GM08714 (cell line): Measurements from ENCODE around the gene MTHFD2.
"Not testable (repeated sequence)": the region's sequence is repeated elsewhere in the genome, so short reads cannot be mapped to it uniquely, and the experiment has no call there.

Experiments used
- H3K4me3 ChIP-seq: fragments of 200-500 bp; sonication (Bioruptor generic); 2 replicates; pipeline ENCODE4 v1.5.1; 2014; ENCODE audit warnings: mild to moderate bottlenecking, low read length, inconsistent platforms
- ZNF274 ChIP-seq: IDR thresholded peaks from 2 replicates; pipeline ENCODE4 v1.6.1; 2012; ENCODE audit warnings: mild to moderate bottlenecking, low read depth, low read length

MTHFD2 gene

GRCh38 chr2:74228772-74229171 lies 30.4 kb downstream of the MTHFD2 start:
- TF ChIP-seq ZNF274 = no peak
- H3K4me3 ChIP-seq = no peak overlapping the region

- H3K4me3 ChIP-seq = not testable (repeated sequence)
These were observed 31.4 kb downstream of the MTHFD2 start for GRCh38 chr2:74229865-74230264.

GRCh38 chr2:74232426-74232825 lies 34.0 kb downstream of the MTHFD2 start:
- no peak overlapping the region for H3K4me3 ChIP-seq
- no peak for TF ChIP-seq ZNF274

- no peak overlapping the region for H3K4me3 ChIP-seq
- TF ChIP-seq ZNF274 = no peak
These were observed 35.2 kb downstream of the MTHFD2 start for GRCh38 chr2:74233648-74234047.

GRCh38 chr2:74235041-74235440 lies 36.6 kb downstream of the MTHFD2 start:
- TF ChIP-seq ZNF274 = no peak
- no peak overlapping the region for H3K4me3 ChIP-seq

DNA sequence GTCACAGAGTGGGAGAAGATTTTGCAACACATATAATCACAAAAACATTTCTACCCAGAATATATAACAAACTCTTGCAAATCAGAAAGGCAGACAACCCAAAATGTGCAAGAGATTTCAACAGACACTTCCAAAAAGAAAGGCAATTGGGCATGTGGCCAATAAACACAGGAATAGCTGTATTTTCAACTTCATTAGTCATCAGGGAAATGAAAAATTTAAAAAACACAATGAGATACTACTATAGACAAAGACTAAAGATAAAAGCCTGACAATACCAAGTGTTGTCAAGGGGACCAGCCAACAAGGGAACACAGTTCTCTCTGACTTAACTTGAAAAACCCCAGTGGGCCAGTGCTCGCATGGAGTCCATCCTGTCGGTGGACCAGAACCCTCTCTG lies 40.5 kb downstream of the MTHFD2 start:
- no peak for TF ChIP-seq ZNF274

DNA sequence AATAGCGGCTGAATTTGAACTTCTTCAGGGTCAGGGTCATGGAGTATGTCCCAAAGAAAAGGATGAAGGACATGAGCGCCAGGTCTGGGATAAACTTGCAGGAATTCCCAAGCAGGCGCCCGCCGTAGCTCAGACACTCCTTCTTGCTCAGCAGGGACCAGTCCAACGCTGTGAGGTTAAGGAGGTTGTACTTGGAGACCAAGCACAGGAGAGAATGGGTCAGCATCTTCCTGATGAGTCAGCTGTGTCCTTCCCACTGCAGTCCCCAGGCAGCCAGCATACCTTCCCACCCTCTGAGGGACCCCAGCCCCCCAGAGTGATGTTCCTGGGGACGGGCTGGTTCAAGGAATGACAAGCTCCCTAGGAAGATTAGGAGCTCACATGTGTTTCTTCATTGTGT lies 40.9 kb downstream of the MTHFD2 start:
- H3K4me3 ChIP-seq = no peak overlapping the region
- no peak for TF ChIP-seq ZNF274

More for the DNA sequence above, 40.5 kb downstream of the MTHFD2 start:
- no peak overlapping the region for H3K4me3 ChIP-seq

- TF ChIP-seq ZNF274 = no peak
- H3K4me3 ChIP-seq = no peak overlapping the region
These were observed 44.1 kb downstream of the MTHFD2 start for GRCh38 chr2:74242354-74243071.

- TF ChIP-seq ZNF274 = no peak
- no peak overlapping the region for H3K4me3 ChIP-seq
These were observed 45.9 kb downstream of the MTHFD2 start for GRCh38 chr2:74244286-74244685.

DNA sequence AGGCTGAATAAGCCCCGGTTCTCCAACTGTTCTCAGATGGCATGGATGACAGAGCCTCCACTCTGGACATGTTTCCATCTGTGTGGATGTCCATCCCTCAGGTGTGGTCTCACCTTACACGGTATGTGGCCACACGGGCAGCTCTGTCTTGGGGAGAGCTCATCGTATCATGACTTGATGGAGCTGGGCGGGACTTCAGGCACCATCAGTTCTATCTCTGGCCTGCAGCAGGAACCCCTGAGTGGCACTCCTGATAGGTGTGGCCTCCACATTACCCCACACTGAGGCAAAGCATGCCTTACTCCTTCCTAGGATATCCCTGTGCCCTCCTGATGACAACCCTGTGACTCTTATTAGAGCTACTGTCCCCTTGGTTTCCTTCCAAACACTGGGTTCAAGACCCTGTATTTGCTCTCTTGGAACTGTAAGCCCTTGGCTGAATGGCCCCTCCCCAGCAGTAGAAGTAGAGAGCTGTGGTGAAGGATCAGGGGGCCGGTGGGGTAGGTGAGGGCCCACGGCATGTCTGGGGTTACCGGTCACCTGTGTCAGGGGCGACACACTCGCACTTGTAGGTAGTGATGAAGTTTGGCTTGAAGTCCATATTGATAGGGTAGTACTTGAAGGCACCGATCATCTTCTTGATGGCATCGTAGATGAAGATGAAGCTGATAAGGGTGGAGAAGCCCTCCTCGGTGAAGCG lies 48.2 kb downstream of the MTHFD2 start:
- TF ChIP-seq ZNF274 = no peak
- H3K4me3 ChIP-seq = no peak overlapping the region

DNA sequence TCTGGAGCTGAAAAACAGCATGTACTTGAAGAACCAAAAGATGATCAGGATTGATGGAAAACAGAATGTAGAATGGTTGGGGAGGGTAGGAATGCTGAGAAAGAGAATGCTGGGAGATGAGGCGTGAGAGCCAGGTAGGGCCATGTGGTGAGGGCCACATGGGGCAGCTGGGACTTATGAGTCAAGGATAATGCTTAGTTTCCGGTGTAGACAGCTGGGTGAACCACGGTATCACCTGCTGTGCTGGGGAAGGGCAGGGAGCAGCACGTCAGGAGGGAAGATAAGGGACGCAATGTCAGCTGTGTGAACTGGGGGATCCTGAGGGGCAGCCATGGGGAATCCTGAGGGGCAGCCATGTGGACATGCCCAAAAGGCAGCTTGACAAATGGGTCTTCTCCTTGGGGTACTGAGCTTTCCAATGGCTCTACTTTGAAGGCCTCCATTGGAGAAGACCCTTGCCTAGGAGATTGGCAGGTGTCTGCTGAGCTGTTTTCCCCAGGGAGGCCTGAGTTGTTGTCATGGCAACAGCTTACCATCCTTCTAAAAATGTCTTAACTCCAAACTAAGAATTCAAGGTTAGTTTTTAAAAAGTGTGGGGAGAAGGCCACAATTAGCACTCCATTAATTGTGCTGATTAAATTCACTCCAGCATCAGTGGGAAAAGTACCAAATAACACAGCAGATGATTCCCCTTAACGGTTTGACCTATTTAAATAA lies 51.1 kb downstream of the MTHFD2 start:
- no peak overlapping the region for H3K4me3 ChIP-seq
- no peak for TF ChIP-seq ZNF274

- no peak overlapping the region for H3K4me3 ChIP-seq
- no peak for TF ChIP-seq ZNF274
These were observed 51.8 kb downstream of the MTHFD2 start for GRCh38 chr2:74250189-74250631.

DNA sequence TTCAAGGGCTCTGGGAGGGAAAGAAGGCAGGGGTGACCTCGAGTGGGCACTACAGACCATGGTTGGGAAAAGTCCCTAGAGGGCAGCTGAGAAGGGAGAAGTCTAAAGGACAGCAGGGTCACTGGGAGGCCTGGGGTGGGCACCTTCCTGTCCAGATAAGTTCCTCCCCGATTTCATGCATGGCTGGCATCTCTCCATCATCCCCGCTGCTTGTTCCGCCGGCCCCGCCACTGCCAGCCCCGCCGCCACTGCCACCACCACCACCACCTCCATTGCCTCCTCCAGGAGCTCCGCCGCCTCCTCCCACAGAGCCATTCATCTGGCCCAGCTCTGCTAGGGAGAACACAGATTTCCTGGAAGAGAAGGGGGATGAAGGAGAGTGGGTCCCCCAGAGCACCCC lies 53.6 kb downstream of the MTHFD2 start:
- no peak for TF ChIP-seq ZNF274
- H3K4me3 ChIP-seq = no peak overlapping the region

DNA sequence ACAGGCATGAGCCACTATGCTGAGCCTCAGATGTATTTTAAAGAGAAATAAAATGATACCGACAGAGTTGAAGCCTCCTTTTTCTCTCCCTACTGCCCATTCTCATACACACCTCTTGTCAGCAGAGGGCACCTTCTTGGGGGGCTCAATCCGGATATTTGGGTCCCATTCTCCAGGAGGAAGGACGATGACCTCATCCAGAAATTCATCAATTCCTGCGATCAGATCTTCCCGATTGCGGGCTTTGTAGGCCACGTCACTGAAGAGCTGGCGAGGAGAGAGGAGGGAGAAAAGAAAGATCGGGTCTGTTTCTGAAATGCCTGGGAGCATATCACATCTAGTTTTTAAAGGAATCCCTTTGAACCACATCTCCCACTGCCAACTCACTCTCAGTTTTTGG lies 54.4 kb downstream of the MTHFD2 start:
- TF ChIP-seq ZNF274 = no peak
- no peak overlapping the region for H3K4me3 ChIP-seq

- TF ChIP-seq ZNF274 = no peak
- no peak overlapping the region for H3K4me3 ChIP-seq
These were observed 55.0 kb downstream of the MTHFD2 start for GRCh38 chr2:74253306-74253970.

DNA sequence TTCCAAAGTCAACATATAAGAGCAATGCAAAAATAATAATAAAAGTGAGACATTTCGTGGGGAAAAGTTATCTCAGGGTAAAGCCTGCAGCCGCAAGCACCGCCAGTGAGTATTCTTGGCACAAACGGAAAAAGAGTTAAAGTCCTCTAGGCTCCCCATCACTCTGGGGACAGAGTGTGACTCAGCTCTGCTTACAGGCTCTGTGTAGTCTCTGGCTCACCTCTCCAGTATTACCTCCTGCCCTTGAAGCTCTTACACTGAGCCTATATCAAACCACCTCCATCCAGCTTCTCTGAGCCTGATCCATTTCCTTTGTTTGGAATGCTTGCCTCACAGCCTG lies 55.5 kb downstream of the MTHFD2 start:
- no peak overlapping the region for H3K4me3 ChIP-seq
- TF ChIP-seq ZNF274 = no peak
